ENCODE data around the gene TNFSF11. TPM values are rescaled to one million over a fixed set of nuclear protein-coding genes. Genes with fewer than 3 reads are reported as not detected.
A peak's percentile ranks its signal among the peaks of the same experiment; 100 is the strongest.

TNFSF11 gene
- total and polyA plus RNA-seq, 2 donors (not counting 1 experiment from before 2014, with no cell fraction given) = not detected

- Histone ChIP-seq H3K79me2 (ENCODE audit: control insufficient read depth, insufficient read depth, low read length) (no peaks in the 10 kb centered on the region), H2AFZ (ENCODE audit: insufficient read depth, low read depth, low read length, poor library complexity, severe bottlenecking) (no peak overlapping the region), H3K4me3 (ENCODE audit: control extremely low read depth in 1 of 5, extremely low read depth in 1 of 5, insufficient read depth in 1 of 5, low read depth in 2 of 5, low read length in 4 of 5) (no peak overlapping the region), H3K27me3 (replicated peaks in 1 of 4; ENCODE audit: control extremely low read depth in 1 of 4, control insufficient read depth in 3 of 4, insufficient read depth in 4 of 4, low read length in 3 of 4) (no peaks in the 10 kb centered on the region), H3K27ac (ENCODE audit: low read length in 2 of 2) (no peak overlapping the region), H3K4me1 (ENCODE audit: control insufficient read depth in 2 of 2, insufficient read depth in 2 of 2, low read length in 2 of 2) (peaks cover 10 to 13% of the 10 kb centered on the region in 2 donors), H3K36me3 (replicated peaks in 1 of 2; ENCODE audit: control extremely low read depth in 1 of 2, control insufficient read depth in 1 of 2, extremely low read depth in 1 of 2, insufficient read depth in 2 of 2, low read length in 1 of 2) (no peaks in the 10 kb centered on the region), H3K4me2 (replicated peaks; ENCODE audit: low read depth, low read length, poor library complexity, severe bottlenecking) (peak overlapping the region; percentile 21), H3K9ac (ENCODE audit: low read length) (no peak overlapping the region), H3K9me3 (ENCODE audit: control extremely low read depth in 1 of 3, control insufficient read depth in 2 of 3, insufficient read depth in 1 of 3, low read length in 2 of 3) (no peaks in the 10 kb centered on the region), H4K20me1 (ENCODE audit: control insufficient read depth, insufficient read depth, low read length, poor library complexity, severe bottlenecking) (no peaks in the 10 kb centered on the region)
- intact Hi-C loops (cut with micrococcal nuclease) = no loop called here
- POLR2A ChIA-PET = no interaction called here
- Mint-ChIP-seq H3K27me3 (peaks cover 5% of the 10 kb centered on the region), H3K9me3 (ENCODE audit: insufficient read depth) (no peaks in the 10 kb centered on the region), H3K27ac (no peak overlapping the region), H3K4me3 (peak overlapping the region; percentile 16), H3K4me1 (peaks cover 13% of the 10 kb centered on the region)
- WGBS (ENCODE audit: insufficient coverage) = no CpG with 5 or more reads among the region's 1 CpG
- no peak for ATAC-seq (ENCODE audit: low read depth)
- CTCF ChIA-PET = no interaction called here
- no peak for TF ChIP-seq CTCF (IDR thresholded peaks at IDR 0.05)
- no peak for TF ChIP-seq EZH2 (IDR thresholded peaks at IDR 0.05; ENCODE audit: borderline replicate concordance, insufficient read depth, low read depth, low read length, poor library complexity, severe bottlenecking)
- DNase-seq = no peak
These were observed 29.0 kb downstream of the TNFSF11 start for GRCh38 chr13:42602906-42603305.

- H3K27ac ChIP-seq (ENCODE audit: low read length in 2 of 2) = no peak overlapping the region
- no peaks in the 10 kb centered on the region for H3K79me2 ChIP-seq (ENCODE audit: control insufficient read depth, insufficient read depth, low read length)
- no peak overlapping the region for H3K4me2 ChIP-seq (replicated peaks; ENCODE audit: low read depth, low read length, poor library complexity, severe bottlenecking)
- H3K36me3 ChIP-seq (replicated peaks in 1 of 2; ENCODE audit: control extremely low read depth in 1 of 2, control insufficient read depth in 1 of 2, extremely low read depth in 1 of 2, insufficient read depth in 2 of 2, low read length in 1 of 2) = no peaks in the 10 kb centered on the region
- no peak overlapping the region for H2AFZ ChIP-seq (ENCODE audit: insufficient read depth, low read depth, low read length, poor library complexity, severe bottlenecking)
- ChIA-PET CTCF (no interaction called here), POLR2A (no interaction called here)
- Mint-ChIP-seq H3K27me3 (peaks cover 5% of the 10 kb centered on the region), H3K4me3 (peak overlapping the region; percentile 16), H3K9me3 (ENCODE audit: insufficient read depth) (no peaks in the 10 kb centered on the region), H3K4me1 (peaks cover 13% of the 10 kb centered on the region), H3K27ac (no peak overlapping the region)
- ATAC-seq (ENCODE audit: low read depth) (no peak), DNase-seq (no peak)
- H3K9ac ChIP-seq (ENCODE audit: low read length) = no peak overlapping the region
- TF ChIP-seq CTCF (IDR thresholded peaks at IDR 0.05) = no peak
- WGBS (ENCODE audit: insufficient coverage) = no CpG with 5 or more reads among the region's 2 CpGs
- no peaks in the 10 kb centered on the region for H4K20me1 ChIP-seq (ENCODE audit: control insufficient read depth, insufficient read depth, low read length, poor library complexity, severe bottlenecking)
- peaks cover 10 to 13% of the 10 kb centered on the region in 2 donors for H3K4me1 ChIP-seq (ENCODE audit: control insufficient read depth in 2 of 2, insufficient read depth in 2 of 2, low read length in 2 of 2)
- no peak overlapping the region for H3K4me3 ChIP-seq (ENCODE audit: control extremely low read depth in 1 of 5, extremely low read depth in 1 of 5, insufficient read depth in 1 of 5, low read depth in 2 of 5, low read length in 4 of 5)
- intact Hi-C loops (cut with micrococcal nuclease) = no loop called here
- H3K9me3 ChIP-seq (ENCODE audit: control extremely low read depth in 1 of 3, control insufficient read depth in 2 of 3, insufficient read depth in 1 of 3, low read length in 2 of 3) = no peaks in the 10 kb centered on the region
- no peaks in the 10 kb centered on the region for H3K27me3 ChIP-seq (replicated peaks in 1 of 4; ENCODE audit: control extremely low read depth in 1 of 4, control insufficient read depth in 3 of 4, insufficient read depth in 4 of 4, low read length in 3 of 4)
These were observed 29.6 kb downstream of the TNFSF11 start for GRCh38 chr13:42603571-42603970.
